Mesendoderm (in vitro differentiated cells): Measurements from ENCODE around the gene OR8G5.

Experiments
- DNase-seq: peaks from one replicate; pipeline ENCODE4 v3.0.0; 2013
- H2AK5ac ChIP-seq: 2 replicates; pipeline ENCODE4 v1.6.1; 2013; ENCODE audit warnings: low read length, inconsistent platforms
- H2BK120ac ChIP-seq: 2 replicates; pipeline ENCODE4 v1.6.1; 2013; ENCODE audit warnings: low read depth, mild to moderate bottlenecking, low read length, moderate library complexity, mixed read lengths
- H2BK15ac ChIP-seq: replicated peaks from 2 replicates; pipeline ENCODE4 v1.6.1; 2013; ENCODE audit warnings: low read depth, mild to moderate bottlenecking, moderate library complexity
- H2BK5ac ChIP-seq: 2 replicates; pipeline ENCODE4 v1.6.1; 2013; ENCODE audit warnings: low read length, inconsistent platforms
- H3K18ac ChIP-seq: 2 replicates; pipeline ENCODE4 v1.6.1; 2013; ENCODE audit warnings: mild to moderate bottlenecking, low read length, mixed read lengths
- H3K23ac ChIP-seq: one replicate; pipeline ENCODE4 v1.6.1; 2013; ENCODE audit warnings: low read length
- H3K27ac ChIP-seq: 2 replicates; pipeline ENCODE4 v1.5.1; 2013; ENCODE audit warnings: low read depth, mild to moderate bottlenecking, inconsistent platforms, low read length, moderate library complexity
- H3K27me3 ChIP-seq: 2 replicates; pipeline ENCODE4 v1.6.1; 2013; ENCODE audit warnings: low read length, control low read depth, mild to moderate bottlenecking, inconsistent platforms; ENCODE audit not compliant: insufficient read depth, poor library complexity
- H3K36me3 ChIP-seq: 2 replicates; pipeline ENCODE4 v1.6.1; 2013; ENCODE audit warnings: low read length, inconsistent platforms; ENCODE audit not compliant: control insufficient read depth, insufficient read depth
- H3K4ac ChIP-seq: one replicate; pipeline ENCODE4 v1.6.1; 2013; ENCODE audit warnings: low read depth, mild to moderate bottlenecking, low read length, moderate library complexity
- H3K4me1 ChIP-seq: 2 replicates; pipeline ENCODE4 v1.6.1; 2013; ENCODE audit warnings: low read depth, low read length, inconsistent platforms; ENCODE audit not compliant: control insufficient read depth
- H3K4me2 ChIP-seq: 2 replicates; pipeline ENCODE4 v1.6.1; 2013; ENCODE audit warnings: low read length
- H3K4me3 ChIP-seq: 2 replicates; pipeline ENCODE4 v1.5.1; 2013; ENCODE audit warnings: mild to moderate bottlenecking, low read length
- H3K56ac ChIP-seq: one replicate; pipeline ENCODE4 v1.6.1; 2013; ENCODE audit warnings: low read length
- H3K79me1 ChIP-seq: 2 replicates; pipeline ENCODE4 v1.6.1; 2013; ENCODE audit warnings: low read length, inconsistent platforms
- H3K79me2 ChIP-seq: 2 replicates; pipeline ENCODE4 v1.6.1; 2013; ENCODE audit warnings: mild to moderate bottlenecking, low read length; ENCODE audit not compliant: control insufficient read depth, insufficient read depth
- H3K9ac ChIP-seq: 2 replicates; pipeline ENCODE4 v1.6.1; 2013; ENCODE audit warnings: low read length, inconsistent platforms
- H4K5ac ChIP-seq: one replicate; pipeline ENCODE4 v1.6.1; 2013; ENCODE audit warnings: low read length
- H4K8ac ChIP-seq: one replicate; pipeline ENCODE4 v1.6.1; 2013; ENCODE audit warnings: low read depth, mild to moderate bottlenecking, control low read depth, low read length, moderate library complexity
- WGBS: extraction: QIAGEN DNeasy Blood & Tissue Kit; methylation state at CpG from one replicate; pipeline ENCODE4 v1.1.7; 2013; ENCODE audit warnings: low lambda C conversion rate, missing lambda C conversion rate; ENCODE audit not compliant: insufficient coverage; ENCODE audit errors: extremely low coverage; 5-methylcytosine and 5-hydroxymethylcytosine counted together

Gene OR8G5

DNA sequence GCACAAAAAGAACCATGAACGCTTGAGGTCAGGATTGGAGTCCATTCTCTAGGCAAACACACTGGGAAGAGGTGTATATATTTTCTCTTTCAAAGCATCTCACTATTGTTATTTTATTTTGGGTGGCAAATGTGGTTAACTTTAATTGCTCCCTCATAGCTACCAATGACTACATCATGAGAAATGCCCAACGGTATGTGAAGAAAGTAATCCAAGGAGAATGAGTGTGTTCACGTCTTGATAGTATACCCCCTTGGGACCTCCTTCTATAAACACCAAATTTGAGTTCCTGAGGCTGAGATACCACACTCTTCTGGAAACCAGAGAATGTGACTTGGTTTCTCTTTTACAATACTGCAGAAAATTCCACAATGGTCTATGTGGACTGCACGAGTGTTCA lies 41.7 kb downstream of the OR8G5 start:
- Histone ChIP-seq H3K23ac (no peak overlapping the region), H3K79me2 (no peaks in the 10 kb centered on the region), H2BK120ac (no peak overlapping the region), H3K4ac (no peak overlapping the region), H3K27ac (no peak overlapping the region), H3K4me2 (no peak overlapping the region), H3K4me1 (no peaks in the 10 kb centered on the region), H3K4me3 (no peak overlapping the region), H2BK5ac (no peak overlapping the region), H4K5ac (no peak overlapping the region), H3K9ac (no peak overlapping the region), H3K18ac (no peak overlapping the region), H2BK15ac (no peak overlapping the region), H3K79me1 (no peaks in the 10 kb centered on the region), H4K8ac (no peak overlapping the region), H3K56ac (no peak overlapping the region), H3K36me3 (no peaks in the 10 kb centered on the region), H3K27me3 (no peaks in the 10 kb centered on the region), H2AK5ac (no peak overlapping the region)
- DNase-seq, result no peak
- WGBS, result no CpG with 5 or more reads among the region's 4 CpGs

DNA sequence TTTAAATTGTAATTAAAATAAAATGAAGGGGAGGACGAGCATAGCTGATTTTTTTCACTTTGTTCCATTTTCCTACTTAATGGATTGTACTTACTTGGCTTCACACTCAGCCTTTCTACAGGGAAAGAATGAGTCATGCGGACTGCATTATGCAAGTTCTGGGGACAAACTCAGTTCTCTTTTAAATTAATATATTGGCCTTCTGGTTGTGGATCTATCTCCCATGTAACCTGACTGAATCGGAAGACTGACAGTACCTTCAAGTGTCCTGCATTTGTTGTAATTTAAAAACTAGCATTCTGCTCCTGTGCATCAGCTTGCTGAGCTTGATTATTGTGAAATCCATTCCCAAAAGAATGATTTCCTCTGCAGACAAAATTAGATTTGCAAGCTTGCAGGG lies 45.4 kb downstream of the OR8G5 start:
- Histone ChIP-seq H3K56ac (no peak overlapping the region), H2BK5ac (no peak overlapping the region), H3K4me1 (no peaks in the 10 kb centered on the region), H3K18ac (no peak overlapping the region), H4K5ac (no peak overlapping the region), H3K4me2 (no peak overlapping the region), H3K4me3 (no peak overlapping the region), H2BK120ac (no peak overlapping the region), H3K9ac (no peak overlapping the region), H3K23ac (no peak overlapping the region), H3K27me3 (no peaks in the 10 kb centered on the region), H3K4ac (no peak overlapping the region), H4K8ac (no peak overlapping the region), H2BK15ac (no peak overlapping the region), H3K79me1 (no peaks in the 10 kb centered on the region), H3K27ac (no peak overlapping the region), H2AK5ac (no peak overlapping the region), H3K36me3 (no peaks in the 10 kb centered on the region), H3K79me2 (no peaks in the 10 kb centered on the region)
- DNase-seq, result peak; percentile 66
- WGBS, result no CpG with 5 or more reads among the region's 3 CpGs

DNA sequence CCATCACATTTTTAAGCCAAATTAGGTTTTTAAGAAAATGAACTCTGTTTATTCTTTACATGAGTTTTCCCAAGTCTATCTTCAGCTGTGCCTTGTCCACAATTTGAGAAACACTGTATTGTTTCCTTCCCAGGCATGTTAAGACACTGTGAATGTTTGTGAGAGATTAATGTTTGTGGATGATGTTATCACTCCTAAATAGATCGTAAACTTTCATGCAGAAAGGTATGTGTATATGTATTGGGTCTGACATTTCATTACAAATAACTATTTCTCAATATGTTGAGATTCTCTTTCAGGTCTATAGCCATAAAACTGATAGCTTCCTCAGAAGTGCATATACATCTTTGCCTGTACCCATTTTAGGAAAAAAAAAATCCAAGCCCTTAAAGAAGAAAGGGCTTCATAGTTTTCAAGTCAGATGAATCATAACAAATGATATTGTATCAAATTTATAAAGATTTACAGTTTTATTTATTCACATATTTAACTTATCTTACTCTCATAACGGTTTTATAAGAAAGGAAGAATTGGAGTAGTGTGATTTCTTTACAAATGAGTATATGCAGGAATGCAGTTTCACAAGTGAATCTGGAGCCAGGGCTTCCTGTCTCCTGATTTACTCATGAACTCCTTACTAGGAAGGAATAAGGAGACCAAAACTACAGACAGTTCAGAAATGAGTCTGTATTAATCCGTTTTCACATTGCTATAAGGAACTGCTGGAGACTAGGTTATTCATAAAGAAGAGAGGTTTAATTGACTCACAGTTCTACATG lies 46.4 kb downstream of the OR8G5 start:
- no peak overlapping the region for H3K27ac ChIP-seq
- no peak overlapping the region for H2BK15ac ChIP-seq
- no peaks in the 10 kb centered on the region for H3K79me2 ChIP-seq
- peak overlapping the region; percentile 65 for H4K8ac ChIP-seq
- no peak overlapping the region for H3K9ac ChIP-seq
- no peak overlapping the region for H3K4me2 ChIP-seq
- H4K5ac ChIP-seq, result no peak overlapping the region
- no peak overlapping the region for H3K56ac ChIP-seq
- H3K79me1 ChIP-seq, result no peaks in the 10 kb centered on the region
- H2AK5ac ChIP-seq, result no peak overlapping the region
- no peaks in the 10 kb centered on the region for H3K27me3 ChIP-seq
- H3K18ac ChIP-seq, result no peak overlapping the region
- DNase-seq, result peak; percentile 54
- no peak overlapping the region for H3K4me3 ChIP-seq
- no peak overlapping the region for H3K4ac ChIP-seq
- H2BK5ac ChIP-seq, result no peak overlapping the region
- H3K4me1 ChIP-seq, result no peaks in the 10 kb centered on the region
- H3K36me3 ChIP-seq, result no peaks in the 10 kb centered on the region
- H2BK120ac ChIP-seq, result no peak overlapping the region
- H3K23ac ChIP-seq, result no peak overlapping the region
- WGBS, result no CpG with 5 or more reads among the region's 3 CpGs

GRCh38 chr11:124307093-124307492 lies 50.9 kb downstream of the OR8G5 start:
- no peak overlapping the region for H2BK5ac ChIP-seq
- no peaks in the 10 kb centered on the region for H3K79me2 ChIP-seq
- no peak overlapping the region for H3K4ac ChIP-seq
- H2BK15ac ChIP-seq, result no peak overlapping the region
- H3K27ac ChIP-seq, result no peak overlapping the region
- H3K27me3 ChIP-seq, result no peaks in the 10 kb centered on the region
- no peak overlapping the region for H3K18ac ChIP-seq
- H3K23ac ChIP-seq, result no peak overlapping the region
- H3K4me1 ChIP-seq, result no peaks in the 10 kb centered on the region
- H3K79me1 ChIP-seq, result no peaks in the 10 kb centered on the region
- DNase-seq, result no peak
- no peak overlapping the region for H2BK120ac ChIP-seq
- no peak overlapping the region for H3K56ac ChIP-seq
- no peak overlapping the region for H4K8ac ChIP-seq
- no peak overlapping the region for H3K4me3 ChIP-seq
- no peak overlapping the region for H3K4me2 ChIP-seq
- H2AK5ac ChIP-seq, result no peak overlapping the region
- no peak overlapping the region for H3K9ac ChIP-seq
- no peak overlapping the region for H4K5ac ChIP-seq
- no peaks in the 10 kb centered on the region for H3K36me3 ChIP-seq

DNA sequence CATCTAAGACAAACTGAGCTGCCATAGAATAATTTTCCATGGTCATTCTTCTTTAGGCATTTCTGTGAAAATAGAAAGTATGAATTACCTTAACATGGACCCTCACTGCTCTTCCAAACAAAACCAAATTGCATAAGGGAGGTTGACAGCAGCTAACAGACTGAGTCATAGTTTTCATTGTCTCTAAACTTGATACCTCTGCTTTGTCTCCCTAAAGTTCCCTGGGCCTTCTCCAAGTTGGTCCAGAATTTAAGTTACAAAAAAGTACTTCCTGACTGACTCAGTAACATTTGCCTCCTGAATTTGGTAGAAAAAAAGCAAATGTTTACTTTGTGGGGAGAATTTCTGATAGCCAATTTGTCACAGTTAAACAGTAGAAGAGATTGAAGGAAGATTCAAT lies 54.5 kb downstream of the OR8G5 start:
- Histone ChIP-seq H4K8ac (no peak overlapping the region), H3K79me2 (no peaks in the 10 kb centered on the region), H3K36me3 (no peaks in the 10 kb centered on the region), H3K4me1 (no peaks in the 10 kb centered on the region), H3K79me1 (no peaks in the 10 kb centered on the region), H3K4me2 (no peak overlapping the region), H3K18ac (no peak overlapping the region), H2AK5ac (no peak overlapping the region), H2BK120ac (no peak overlapping the region), H3K27me3 (no peaks in the 10 kb centered on the region), H2BK5ac (no peak overlapping the region), H3K27ac (no peak overlapping the region), H2BK15ac (no peak overlapping the region), H3K56ac (no peak overlapping the region), H4K5ac (no peak overlapping the region), H3K9ac (no peak overlapping the region), H3K4ac (no peak overlapping the region), H3K4me3 (no peak overlapping the region), H3K23ac (no peak overlapping the region)
- no peak for DNase-seq

GRCh38 chr11:124311269-124311668 lies 55.1 kb downstream of the OR8G5 start:
- Histone ChIP-seq H3K23ac (no peak overlapping the region), H2BK5ac (no peak overlapping the region), H3K79me2 (no peaks in the 10 kb centered on the region), H3K4me2 (no peak overlapping the region), H4K5ac (no peak overlapping the region), H3K36me3 (no peaks in the 10 kb centered on the region), H3K4me3 (no peak overlapping the region), H3K27ac (no peak overlapping the region), H4K8ac (no peak overlapping the region), H3K56ac (no peak overlapping the region), H3K79me1 (no peaks in the 10 kb centered on the region), H2BK15ac (no peak overlapping the region), H3K18ac (no peak overlapping the region), H3K9ac (no peak overlapping the region), H2BK120ac (no peak overlapping the region), H3K4ac (no peak overlapping the region), H3K27me3 (no peaks in the 10 kb centered on the region), H3K4me1 (no peaks in the 10 kb centered on the region), H2AK5ac (no peak overlapping the region)
- no peak for DNase-seq
- no CpG with 5 or more reads among the region's 5 CpGs for WGBS
